GM23248 (cell line): ENCODE results near the gene DLEU7.

Experiments used
- EZH2 ChIP-seq: fragments of 200-600 bp; sonication (generic); IDR thresholded peaks from 2 replicates; pipeline ENCODE4 v1.6.1; 2018; ENCODE audit warnings: antibody characterized with exemption, mild to moderate bottlenecking; ENCODE audit not compliant: insufficient read depth, poor library complexity, severe bottlenecking
- EZH2phosphoT487 ChIP-seq: fragments of 200-600 bp; sonication (generic); IDR thresholded peaks from 2 replicates; pipeline ENCODE4 v1.6.1; 2018; ENCODE audit warnings: antibody characterized with exemption, moderate library complexity, mild to moderate bottlenecking, low read depth; ENCODE audit not compliant: insufficient read depth

GRCh38 chr13:50796463-50796862 lies 47.0 kb downstream of the DLEU7 start:
- TF ChIP-seq EZH2: no peak
- TF ChIP-seq EZH2phosphoT487: no peak
